Measurements from ENCODE around the gene RASGRF1.

GRCh38 chr15:79004336-79004735 is 86.2 kb downstream of the RASGRF1 start:
- TF ChIP-seq CTCF (IDR thresholded peaks at IDR 0.05) (no peak), POLR2A (IDR thresholded peaks at IDR 0.05) (no peak)
